IPS-20b (cell line): ENCODE data around the gene GMPR.
A peak's percentile ranks its signal among the peaks of the same experiment; 100 is the strongest.

Experiments
- H3K27ac ChIP-seq: one replicate; pipeline ENCODE4 v1.5.1; 2013; ENCODE audit warnings: low read length
- H3K27me3 ChIP-seq: 2 replicates; pipeline ENCODE4 v1.6.1; 2013; ENCODE audit warnings: mild to moderate bottlenecking, low read length, inconsistent platforms; ENCODE audit not compliant: insufficient read depth
- H3K36me3 ChIP-seq: 2 replicates; pipeline ENCODE4 v1.6.1; 2013; ENCODE audit warnings: low read depth, mild to moderate bottlenecking, inconsistent platforms, low read length, moderate library complexity; ENCODE audit not compliant: insufficient read depth
- H3K4me1 ChIP-seq: 2 replicates; pipeline ENCODE4 v1.6.1; 2013; ENCODE audit warnings: mild to moderate bottlenecking, control low read depth, inconsistent platforms, low read length, moderate library complexity; ENCODE audit not compliant: insufficient read depth
- H3K4me3 ChIP-seq: 2 replicates; pipeline ENCODE4 v1.5.1; 2013; ENCODE audit warnings: mild to moderate bottlenecking, low read length, inconsistent platforms
- H3K9ac ChIP-seq: 2 replicates; pipeline ENCODE4 v1.6.1; 2013; ENCODE audit warnings: low read depth, mild to moderate bottlenecking, inconsistent platforms, low read length, moderate library complexity
- H3K9me3 ChIP-seq: 2 replicates; pipeline ENCODE4 v1.6.1; 2013; ENCODE audit warnings: mild to moderate bottlenecking, low read depth, low read length, inconsistent platforms; ENCODE audit not compliant: insufficient read depth

The GMPR gene

GRCh38 chr6:16238057-16238962, at the start of gene GMPR:
TSS of gene GMPR (plus strand) at chr6:16238587. CDS start at chr6:16238694, 107 bp downstream.
- H3K36me3 ChIP-seq: no peaks in the 10 kb centered on the region
- H3K27me3 ChIP-seq: peaks cover 59% of the 10 kb centered on the region
- no peaks in the 10 kb centered on the region for H3K9me3 ChIP-seq
- peak within 1 kb of the TSS; percentile 60 for H3K4me3 ChIP-seq
- no peak within 1 kb of the TSS for H3K27ac ChIP-seq
- H3K9ac ChIP-seq: no peak within 1 kb of the TSS
- no peaks in the 10 kb centered on the region for H3K4me1 ChIP-seq

DNA sequence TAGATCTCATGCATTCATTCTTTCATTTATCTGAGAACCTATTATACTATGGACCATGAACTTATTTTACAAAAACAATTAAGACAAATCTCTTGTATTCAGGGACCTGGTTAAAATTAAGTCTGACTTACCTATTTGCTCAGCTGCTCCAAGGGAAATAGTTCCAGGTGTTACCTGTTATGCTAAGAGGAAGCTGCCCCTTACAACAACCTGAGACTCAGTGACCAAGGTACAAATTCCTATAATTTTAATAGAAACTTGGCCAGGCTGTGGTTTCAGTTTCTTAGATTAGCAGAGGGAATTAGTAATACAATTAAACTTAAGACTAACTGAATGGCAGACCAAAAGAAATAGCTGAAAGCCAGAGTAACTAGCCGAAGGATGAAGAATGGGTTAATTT, 48.2 kb upstream of the GMPR start:
- no peak overlapping the region for H3K9ac ChIP-seq
- H3K27me3 ChIP-seq: no peaks in the 10 kb centered on the region
- no peaks in the 10 kb centered on the region for H3K9me3 ChIP-seq
- no peak overlapping the region for H3K27ac ChIP-seq
- no peaks in the 10 kb centered on the region for H3K4me1 ChIP-seq
- H3K4me3 ChIP-seq: no peak overlapping the region
- H3K36me3 ChIP-seq: no peaks in the 10 kb centered on the region

GRCh38 chr6:16196260-16196983, 42.0 kb upstream of the GMPR start:
- Histone ChIP-seq H3K27me3 (no peaks in the 10 kb centered on the region), H3K9me3 (no peaks in the 10 kb centered on the region), H3K36me3 (no peaks in the 10 kb centered on the region), H3K4me1 (no peaks in the 10 kb centered on the region), H3K9ac (no peak overlapping the region), H3K4me3 (no peak overlapping the region), H3K27ac (no peak overlapping the region)

DNA sequence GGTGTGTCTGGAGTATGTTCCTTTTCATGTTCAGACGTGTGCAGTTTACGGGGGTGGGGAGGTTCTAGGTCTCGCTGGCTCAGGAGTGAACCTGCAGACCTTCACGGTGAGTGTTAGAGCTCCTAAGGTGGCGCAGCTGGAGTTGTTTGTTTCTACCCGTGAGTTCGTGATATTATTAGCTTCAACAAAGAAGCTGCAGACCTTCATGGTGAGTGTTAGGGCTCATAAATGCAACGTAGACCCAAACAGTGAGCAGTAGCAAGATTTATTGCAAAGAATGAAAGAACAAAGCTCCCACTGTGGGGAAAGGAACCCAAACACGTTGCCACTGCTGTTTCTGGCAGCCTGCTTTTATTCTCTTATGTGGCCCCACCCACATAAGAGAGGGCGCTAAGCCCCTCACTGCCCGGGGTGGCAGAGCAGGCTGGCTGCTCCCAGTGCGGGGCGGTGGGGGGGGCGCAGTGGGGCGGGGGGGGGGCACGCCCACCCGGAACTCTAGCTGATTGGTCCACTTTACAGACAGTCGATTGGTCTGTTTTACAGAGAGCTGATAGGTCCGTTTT, 41.3 kb upstream of the GMPR start:
- no peak overlapping the region for H3K9ac ChIP-seq
- H3K9me3 ChIP-seq: no peaks in the 10 kb centered on the region
- H3K4me1 ChIP-seq: no peaks in the 10 kb centered on the region
- no peak overlapping the region for H3K27ac ChIP-seq
- H3K36me3 ChIP-seq: no peaks in the 10 kb centered on the region
- H3K4me3 ChIP-seq: no peak overlapping the region
- no peaks in the 10 kb centered on the region for H3K27me3 ChIP-seq

GRCh38 chr6:16198061-16198705, 40.2 kb upstream of the GMPR start:
- Histone ChIP-seq H3K4me3 (no peak overlapping the region), H3K27ac (no peak overlapping the region), H3K9me3 (no peaks in the 10 kb centered on the region), H3K9ac (no peak overlapping the region), H3K36me3 (no peaks in the 10 kb centered on the region), H3K4me1 (no peaks in the 10 kb centered on the region), H3K27me3 (no peaks in the 10 kb centered on the region)

- H3K27ac ChIP-seq: no peak overlapping the region
- H3K4me1 ChIP-seq: no peaks in the 10 kb centered on the region
- no peaks in the 10 kb centered on the region for H3K9me3 ChIP-seq
- no peaks in the 10 kb centered on the region for H3K36me3 ChIP-seq
- H3K9ac ChIP-seq: no peak overlapping the region
- no peaks in the 10 kb centered on the region for H3K27me3 ChIP-seq
- H3K4me3 ChIP-seq: no peak overlapping the region
These were observed 38.6 kb upstream of the GMPR start for GRCh38 chr6:16199804-16200203.

DNA sequence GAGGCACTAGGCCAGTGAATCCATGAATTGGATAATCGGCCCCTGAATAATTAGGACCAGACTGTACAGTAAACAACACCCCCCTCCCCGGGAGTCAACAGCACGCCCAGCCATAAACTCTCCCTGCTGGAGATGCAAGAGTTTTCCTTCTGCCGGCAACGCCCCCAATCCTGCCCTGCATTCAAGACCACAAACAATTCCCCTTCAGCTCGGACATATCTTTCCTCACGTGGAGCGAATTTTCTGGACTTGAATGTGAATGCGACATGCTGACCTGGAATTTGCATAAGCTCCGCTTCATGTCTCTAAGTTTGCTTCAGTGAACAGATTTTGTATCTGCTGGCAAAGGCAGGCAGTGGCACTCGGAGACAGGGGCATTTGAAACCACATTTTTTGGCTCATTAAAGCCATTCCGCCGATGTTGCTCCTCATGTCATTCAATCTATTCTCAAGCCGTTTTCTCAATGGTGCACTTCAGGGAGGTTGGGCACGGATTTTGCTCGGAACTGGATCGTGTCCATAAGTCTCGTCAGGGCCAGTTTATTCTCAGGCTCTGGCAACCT, 38.0 kb upstream of the GMPR start:
- Histone ChIP-seq H3K4me1 (no peaks in the 10 kb centered on the region), H3K4me3 (no peak overlapping the region), H3K9ac (no peak overlapping the region), H3K36me3 (no peaks in the 10 kb centered on the region), H3K9me3 (no peaks in the 10 kb centered on the region), H3K27ac (no peak overlapping the region), H3K27me3 (no peaks in the 10 kb centered on the region)

DNA sequence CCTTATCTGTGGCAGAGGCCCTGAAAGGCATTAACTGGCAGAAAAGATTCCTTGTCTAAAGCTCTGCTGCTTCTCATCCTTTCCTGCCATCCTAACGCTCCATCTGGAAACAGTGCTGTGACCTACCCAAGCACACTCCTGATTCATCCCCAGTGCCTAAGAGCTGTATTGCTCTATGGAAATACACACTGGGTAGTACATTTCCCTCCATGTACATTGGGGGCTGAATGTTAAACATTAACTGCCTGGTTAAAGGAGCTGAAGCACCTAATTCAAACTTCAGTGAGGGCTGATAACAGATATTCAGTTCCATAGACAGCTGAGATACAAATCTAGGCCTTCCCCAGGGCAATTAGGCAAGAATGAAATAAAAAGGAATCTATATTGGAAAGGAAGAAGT, 36.7 kb upstream of the GMPR start:
- Histone ChIP-seq H3K36me3 (no peaks in the 10 kb centered on the region), H3K9me3 (no peaks in the 10 kb centered on the region), H3K4me1 (no peaks in the 10 kb centered on the region; the same call in 1 of the 2 replicates), H3K27ac (no peak overlapping the region), H3K27me3 (no peaks in the 10 kb centered on the region), H3K4me3 (no peak overlapping the region), H3K9ac (no peak overlapping the region)

- no peaks in the 10 kb centered on the region for H3K36me3 ChIP-seq
- H3K9ac ChIP-seq: no peak overlapping the region
- no peak overlapping the region for H3K27ac ChIP-seq
- H3K27me3 ChIP-seq: no peaks in the 10 kb centered on the region
- H3K4me1 ChIP-seq: no peaks in the 10 kb centered on the region; the same call in 1 of the 2 replicates
- H3K9me3 ChIP-seq: no peaks in the 10 kb centered on the region
- H3K4me3 ChIP-seq: no peak overlapping the region
These were observed 33.6 kb upstream of the GMPR start for GRCh38 chr6:16204653-16205376.

DNA sequence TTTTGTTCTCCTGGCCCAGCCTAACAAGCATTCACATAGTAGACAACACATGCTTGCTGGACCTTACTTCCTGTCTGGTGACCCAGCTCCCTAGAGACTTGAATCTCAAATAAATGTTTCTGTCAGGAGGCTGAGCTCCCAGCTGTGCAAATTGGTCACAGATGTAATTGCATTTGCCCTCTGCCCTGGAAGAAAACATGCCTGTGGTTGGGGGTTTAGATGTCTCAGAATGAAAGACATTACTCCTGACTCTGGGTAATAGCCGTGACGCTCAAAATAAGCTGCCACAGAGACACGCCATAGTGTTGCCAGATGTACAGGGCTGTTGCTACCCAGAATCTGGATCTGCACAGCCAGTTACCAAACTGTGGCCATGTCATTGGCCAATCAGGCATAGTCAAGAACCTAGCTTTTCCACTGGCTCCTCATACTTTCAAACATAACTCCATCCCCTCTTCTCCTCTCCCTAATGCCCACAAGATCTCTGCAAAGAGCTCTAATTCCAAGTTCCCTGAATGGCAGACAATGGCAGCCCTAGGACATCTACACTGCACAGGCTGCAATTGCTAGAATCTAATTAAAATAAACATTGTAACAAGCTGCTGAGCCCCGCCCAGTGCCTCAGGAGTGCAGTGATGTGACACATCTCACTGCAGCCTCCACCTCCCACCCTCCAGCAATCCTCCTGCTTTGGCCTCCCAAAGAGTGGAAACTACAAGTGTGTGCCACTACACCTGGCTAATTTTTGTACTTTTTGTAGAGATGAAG, 32.8 kb upstream of the GMPR start:
- Histone ChIP-seq H3K36me3 (no peaks in the 10 kb centered on the region), H3K9ac (no peak overlapping the region), H3K27ac (no peak overlapping the region), H3K9me3 (no peaks in the 10 kb centered on the region), H3K4me1 (no peaks in the 10 kb centered on the region; the same call in 1 of the 2 replicates), H3K27me3 (no peaks in the 10 kb centered on the region), H3K4me3 (no peak overlapping the region)
